ENCODE data around the gene SAMD11.
A peak's percentile ranks its signal among the peaks of the same experiment; 100 is the strongest.
"Not testable (repeated sequence)": the region's sequence is repeated elsewhere in the genome, so short reads cannot be mapped to it uniquely, and the experiment has no call there.

Gene SAMD11, protein sequence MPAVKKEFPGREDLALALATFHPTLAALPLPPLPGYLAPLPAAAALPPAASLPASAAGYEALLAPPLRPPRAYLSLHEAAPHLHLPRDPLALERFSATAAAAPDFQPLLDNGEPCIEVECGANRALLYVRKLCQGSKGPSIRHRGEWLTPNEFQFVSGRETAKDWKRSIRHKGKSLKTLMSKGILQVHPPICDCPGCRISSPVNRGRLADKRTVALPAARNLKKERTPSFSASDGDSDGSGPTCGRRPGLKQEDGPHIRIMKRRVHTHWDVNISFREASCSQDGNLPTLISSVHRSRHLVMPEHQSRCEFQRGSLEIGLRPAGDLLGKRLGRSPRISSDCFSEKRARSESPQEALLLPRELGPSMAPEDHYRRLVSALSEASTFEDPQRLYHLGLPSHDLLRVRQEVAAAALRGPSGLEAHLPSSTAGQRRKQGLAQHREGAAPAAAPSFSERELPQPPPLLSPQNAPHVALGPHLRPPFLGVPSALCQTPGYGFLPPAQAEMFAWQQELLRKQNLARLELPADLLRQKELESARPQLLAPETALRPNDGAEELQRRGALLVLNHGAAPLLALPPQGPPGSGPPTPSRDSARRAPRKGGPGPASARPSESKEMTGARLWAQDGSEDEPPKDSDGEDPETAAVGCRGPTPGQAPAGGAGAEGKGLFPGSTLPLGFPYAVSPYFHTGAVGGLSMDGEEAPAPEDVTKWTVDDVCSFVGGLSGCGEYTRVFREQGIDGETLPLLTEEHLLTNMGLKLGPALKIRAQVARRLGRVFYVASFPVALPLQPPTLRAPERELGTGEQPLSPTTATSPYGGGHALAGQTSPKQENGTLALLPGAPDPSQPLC
- 0 to 0.19 (median 0.04) reads per million in 3 experiments for total RNA-seq

DNA sequence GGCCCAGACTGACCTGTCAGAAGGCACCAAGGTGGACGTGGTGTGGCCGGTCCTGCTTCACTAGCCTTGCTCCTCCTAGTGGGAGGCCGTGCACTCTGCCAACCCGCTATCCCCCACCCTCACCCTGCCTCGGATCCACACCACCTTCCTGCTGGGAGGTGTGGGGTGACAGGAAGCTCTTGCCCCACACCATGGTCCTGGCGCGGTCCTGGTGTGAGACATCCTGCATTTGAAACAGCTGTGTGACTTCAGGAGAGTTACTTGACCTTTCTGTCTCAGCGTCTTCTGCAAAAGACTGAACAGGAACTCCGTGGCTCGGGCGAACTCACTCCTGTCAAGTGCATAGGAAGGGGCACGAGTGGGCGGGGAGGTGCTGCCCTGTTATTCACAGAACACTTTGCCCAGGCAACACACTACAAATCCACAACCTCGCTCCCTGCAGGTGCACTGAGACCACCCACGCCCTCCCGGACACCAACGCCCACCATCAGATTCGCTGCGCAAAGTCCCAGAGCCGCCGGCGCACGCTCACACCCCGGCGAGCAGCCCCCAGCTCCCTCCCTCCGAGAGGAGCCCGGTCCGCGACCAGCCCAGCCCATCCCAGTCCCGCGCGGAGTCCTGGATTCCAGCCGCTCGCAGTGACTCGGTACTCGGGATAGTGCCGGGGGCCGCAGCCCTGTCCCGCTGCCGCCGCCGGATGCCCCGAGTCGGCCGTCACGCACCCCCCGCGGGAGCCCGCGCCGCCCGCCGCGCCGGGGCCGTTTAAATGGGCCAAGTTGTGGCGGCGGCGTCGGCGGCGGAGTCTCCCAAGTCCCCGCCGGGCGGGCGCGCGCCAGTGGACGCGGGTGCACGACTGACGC is at the start of gene SAMD11:
Gene SAMD11, plus strand, starts transcription at position 793 of the 860 bp plus-strand sequence. CDS start 509 bp downstream, outside the sequence.
- DNase-seq: peak; percentile 61

DNA sequence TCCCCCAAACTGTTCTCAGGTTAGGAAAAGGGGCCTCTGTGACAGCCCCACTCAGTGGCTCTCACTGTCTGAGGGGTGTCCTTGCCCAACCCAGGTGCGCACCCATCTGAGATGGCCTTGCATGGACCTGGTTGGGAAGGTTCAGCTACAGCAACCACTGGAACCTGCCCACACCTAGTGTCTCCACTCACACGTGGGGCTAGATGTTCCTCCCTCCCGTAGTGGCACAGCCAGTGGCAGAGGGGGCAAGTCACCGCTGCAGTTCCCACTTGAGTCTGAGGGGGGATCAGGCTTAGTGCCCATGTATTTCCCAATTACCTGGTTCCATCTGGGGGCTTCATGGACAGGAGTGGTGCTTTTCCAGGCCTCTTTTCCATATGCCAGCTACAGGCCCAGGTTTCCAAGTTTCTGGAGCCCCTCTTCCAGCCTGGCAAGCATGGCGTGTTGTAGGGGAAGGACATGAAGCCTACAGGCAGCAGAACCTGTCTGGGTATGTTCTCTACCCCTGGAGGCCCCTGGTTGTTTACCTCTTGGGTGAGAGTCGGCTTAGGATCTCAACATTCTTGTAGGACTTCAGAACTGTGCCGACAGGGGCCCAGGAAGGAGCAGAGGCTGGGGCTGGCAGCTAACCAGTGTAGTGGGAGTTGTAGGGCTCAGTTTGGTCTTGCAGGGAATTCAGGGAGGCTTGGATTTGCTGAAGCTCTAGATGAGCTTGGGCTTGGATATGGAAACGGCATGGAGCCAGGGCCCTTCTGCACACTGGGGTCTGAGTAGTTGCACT is 47.1 kb upstream of the SAMD11 start:
- DNase-seq: not testable (repeated sequence)

DNA sequence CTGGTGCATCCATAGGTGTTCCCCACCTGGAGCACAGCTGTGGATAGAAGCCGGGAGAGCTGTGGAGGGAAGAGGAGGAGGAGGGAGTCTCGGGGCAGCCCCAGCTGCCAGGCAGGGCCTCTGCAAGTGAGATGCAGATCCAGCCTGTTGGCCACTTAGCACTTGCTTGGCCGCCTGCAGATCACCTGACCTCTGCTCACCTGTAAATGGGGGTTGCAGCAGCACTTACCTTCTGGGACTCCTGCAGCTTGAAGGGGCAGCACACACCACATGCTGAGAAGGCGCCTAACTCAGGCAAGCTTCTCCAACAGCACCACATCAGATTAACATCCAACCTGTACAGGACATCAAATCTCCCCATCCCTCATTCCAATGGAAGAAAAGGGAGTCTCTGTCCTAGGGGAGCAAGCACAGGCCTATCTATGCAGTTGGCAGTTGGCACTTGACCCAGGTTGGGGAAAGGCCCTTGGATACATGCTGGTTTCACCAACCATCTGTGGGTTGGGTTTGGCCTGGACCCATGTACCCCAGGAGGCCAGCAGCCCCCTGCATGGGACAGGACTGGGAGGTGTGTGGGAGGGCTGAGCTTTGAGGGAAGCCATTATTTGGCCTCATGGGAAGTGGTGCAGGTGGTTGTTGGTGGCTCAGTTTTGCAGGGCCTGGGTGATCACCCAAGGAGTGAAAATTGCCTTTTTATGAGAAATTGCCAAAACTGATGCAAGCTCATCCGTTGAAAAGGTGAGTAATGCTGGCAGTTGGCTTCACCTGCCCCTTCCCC is 46.3 kb upstream of the SAMD11 start:
- DNase-seq: not testable (repeated sequence)

DNA sequence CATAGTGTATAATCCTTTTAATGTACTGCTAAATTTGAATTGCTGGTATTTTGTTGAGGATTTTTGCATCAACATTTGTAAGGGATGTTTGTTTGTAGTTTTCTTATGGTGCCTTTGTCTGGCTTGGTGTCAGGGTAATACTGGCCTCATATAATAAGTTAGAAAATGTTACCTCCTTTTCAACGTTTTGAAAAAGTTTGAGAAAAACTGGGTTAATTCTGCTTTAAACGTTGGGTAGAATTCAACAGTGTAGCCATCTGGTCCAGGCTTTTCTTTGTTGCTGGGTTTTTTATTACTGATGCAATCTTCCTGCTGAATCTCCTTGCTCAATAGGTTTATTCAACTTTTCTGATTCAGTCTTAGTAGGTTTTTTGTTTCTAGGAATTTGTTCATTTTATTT is 43.2 kb upstream of the SAMD11 start:
- DNase-seq: not testable (repeated sequence)

DNA sequence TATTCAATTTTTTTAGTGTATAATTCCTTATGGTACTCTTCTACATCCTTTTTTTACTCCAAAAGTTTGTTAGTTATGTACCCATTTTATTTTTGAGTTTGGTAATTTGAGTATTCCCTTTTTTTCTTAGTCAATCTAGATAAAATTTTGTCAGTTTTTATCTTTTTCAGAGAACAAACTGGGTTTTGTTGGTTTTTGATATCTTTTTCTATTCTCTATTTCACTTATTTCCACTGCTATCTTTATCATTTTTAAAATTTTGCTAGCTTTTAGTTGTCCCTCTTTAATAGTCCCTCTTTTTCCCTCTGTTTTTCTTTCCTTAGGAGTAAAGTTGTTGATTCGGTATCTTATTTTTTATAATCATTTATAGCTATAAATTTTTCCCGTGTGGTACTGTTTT is 42.8 kb upstream of the SAMD11 start:
- not testable (repeated sequence) for DNase-seq

DNA sequence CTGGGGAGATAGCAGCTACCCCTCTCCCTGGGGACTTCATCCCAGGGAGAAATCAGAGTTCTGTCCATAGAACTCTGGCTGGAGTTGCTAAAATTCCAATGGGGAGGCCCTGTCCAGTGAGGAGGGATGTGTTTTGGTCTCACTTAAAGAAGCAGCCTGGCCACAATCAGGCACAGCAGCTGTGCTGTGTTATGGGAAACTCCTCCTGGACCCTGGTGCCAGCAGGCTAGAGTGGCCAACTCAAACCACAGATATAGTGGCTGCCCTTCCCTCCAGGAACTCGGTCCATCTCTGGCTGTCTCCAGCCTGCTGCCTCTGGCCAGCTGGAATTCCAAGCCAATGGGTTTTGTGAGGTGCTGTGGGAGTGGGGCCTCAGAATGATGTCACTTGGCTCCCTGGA is 37.4 kb upstream of the SAMD11 start:
- no peak for DNase-seq

DNA sequence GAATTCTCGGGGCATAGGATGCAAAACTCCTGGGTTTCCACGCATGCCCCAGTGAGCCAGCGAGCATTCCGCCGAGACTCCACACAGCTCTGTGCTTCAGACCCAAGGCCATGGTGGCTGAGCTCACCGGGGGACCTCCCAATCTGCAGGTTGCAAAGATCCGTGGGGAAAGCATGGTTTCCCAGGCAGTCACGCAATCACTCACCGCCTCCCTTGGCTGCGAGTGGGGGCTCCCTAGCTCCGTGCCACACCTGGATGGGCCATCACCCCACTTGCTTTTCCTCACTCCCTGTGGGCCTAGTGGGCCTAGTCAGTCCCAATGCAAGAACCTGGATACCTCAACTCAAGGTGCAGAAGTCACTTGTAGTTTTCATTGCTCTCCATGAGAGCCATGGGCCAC is 37.0 kb upstream of the SAMD11 start:
- DNase-seq: no peak

DNA sequence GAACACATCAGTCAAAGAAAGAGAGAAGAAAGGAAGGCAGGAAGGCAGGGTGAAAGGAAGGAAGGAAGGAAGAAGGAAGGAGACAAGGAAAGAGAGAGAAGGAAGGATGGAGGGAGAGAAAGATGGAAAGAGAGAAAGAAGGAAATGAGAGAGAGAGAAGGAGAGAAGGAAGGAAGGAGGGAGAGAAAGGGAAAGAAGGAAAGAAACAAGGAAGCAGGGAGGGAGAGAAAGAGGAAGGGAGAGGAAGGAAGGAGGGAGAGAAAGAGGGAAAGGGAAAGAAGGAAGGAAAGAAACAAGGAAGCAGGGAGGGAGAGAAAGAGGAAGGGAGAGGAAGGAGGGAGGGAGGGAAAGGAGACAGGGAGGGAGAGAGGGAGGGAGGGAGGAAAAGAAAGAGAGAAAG is 35.4 kb upstream of the SAMD11 start:
- DNase-seq: no peak

DNA sequence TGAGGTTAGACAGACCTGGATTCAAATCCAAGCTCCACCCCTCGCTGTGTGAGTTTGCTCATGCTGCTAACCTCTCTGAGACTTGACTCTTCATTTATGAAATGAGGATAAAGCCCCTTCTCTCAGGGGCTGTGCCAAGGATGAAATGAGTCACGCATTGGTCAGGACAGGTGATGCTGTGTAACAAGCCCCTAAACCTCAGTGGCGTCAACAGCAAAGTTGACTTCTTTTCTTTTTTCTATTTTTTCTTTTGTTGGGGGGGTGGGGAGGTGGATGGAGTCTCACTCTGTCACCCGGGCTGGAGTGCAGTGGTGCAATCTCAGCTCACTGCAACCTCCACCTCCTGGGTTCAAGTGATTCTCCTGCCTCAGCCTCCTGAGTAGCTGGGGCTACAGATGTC is 33.9 kb upstream of the SAMD11 start:
- DNase-seq: not testable (repeated sequence)

DNA sequence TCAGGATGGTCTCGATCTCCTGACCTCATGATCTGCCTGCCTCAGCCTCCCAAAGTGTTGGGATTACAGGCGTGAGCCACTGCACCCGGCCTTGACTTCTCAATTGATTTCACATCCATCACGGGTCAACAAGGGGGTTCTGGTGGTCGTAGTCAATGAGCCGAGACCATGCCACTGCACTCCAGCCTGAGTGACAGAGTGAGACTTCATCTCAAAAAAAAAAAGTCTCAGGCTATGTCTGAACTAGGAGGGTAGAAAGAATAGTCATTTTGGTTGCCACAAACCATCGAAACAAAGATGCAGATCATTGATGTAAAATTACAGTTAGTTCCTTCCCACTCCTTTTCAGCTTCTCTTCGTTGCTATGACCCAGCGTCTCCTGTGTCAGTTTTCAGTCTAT is 33.5 kb upstream of the SAMD11 start:
- not testable (repeated sequence) for DNase-seq

DNA sequence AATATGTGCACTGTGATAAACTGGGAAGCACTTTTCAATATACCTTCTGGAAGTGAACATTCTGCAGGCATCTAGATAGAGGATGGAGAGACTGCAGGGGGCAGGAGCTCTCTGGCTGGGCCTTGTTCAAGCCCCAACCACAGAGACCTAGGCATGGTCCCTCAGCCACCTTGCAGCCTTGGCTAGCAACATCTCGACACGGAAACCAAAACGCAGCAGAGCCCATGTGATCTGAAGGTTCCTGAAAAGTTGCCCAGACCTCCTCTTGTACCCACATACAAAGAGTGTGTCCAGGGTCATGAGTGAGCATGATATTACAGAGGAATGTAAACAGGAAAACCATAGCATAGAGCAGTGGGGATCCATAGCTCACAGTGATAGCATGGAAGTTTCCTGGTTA is 33.1 kb upstream of the SAMD11 start:
- DNase-seq: no peak

DNA sequence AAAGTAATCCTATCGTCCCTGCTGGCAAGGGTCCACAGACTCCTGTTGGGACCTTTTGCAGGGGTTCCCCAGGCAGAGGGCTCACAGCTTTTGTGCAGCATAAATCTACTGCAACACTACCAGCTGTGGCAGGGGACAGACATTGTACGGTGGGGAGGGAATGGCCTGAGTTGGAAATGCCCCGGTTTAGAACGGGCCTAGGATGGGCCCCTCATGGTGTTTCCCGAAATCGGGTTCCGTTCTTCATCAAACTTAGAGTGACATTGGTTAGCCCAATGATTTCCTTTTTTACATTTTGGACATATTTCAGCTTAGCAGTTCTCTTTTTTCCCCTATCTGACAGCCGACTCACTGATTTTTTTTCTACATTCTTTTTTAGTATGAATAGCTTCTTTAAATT is 26.5 kb upstream of the SAMD11 start:
- DNase-seq: no peak

DNA sequence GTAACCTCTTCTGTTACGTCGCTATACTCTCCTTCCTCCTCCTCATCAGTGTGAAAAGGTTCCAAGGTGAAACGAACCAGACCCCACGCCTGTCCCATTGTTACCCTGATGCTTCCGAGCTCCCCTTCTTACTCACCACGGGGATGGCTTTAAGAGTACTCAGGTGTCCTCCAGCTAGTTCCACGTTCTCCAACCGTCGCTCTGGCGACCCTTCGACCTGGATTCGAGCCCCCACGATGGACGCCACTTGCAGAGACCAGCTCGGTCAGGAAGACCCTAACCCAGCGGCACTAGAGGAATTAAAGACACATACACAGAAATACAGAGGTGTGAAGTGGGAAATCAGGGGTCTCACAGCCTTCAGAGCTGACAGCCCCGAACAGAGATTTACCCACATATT is 25.8 kb upstream of the SAMD11 start:
- DNase-seq: not testable (repeated sequence)

DNA sequence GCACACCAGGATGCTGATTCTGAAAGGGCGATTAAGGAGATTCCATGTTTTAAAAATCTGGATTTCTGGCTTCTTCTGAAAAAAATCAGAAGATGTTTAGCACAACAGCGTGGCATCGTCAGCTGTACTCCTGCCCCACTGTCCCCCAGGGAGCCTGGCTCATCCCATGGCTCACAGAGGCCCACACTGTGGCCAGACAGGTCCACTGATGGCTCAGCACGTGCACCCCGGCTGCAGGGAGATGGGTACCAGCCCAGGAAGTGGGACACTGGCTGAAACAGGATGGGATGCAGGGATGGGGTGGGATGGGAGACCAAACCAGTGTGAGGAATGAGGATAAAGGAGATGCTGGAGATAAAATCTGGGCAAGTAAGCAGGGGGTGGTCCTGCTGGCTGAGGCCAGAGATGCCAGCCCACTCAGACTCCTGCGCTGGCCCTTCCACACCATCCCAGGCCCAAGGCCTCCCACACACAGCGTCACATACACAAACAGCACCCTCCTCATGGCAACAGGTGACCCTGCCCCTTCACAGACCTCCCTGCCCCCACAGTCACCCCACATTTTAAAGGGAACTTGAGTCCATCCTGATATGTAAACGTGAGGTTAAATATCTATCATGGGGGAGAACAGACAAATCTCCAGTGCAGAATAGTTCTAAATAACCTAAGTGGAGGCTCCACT is 23.9 kb upstream of the SAMD11 start:
- no peak for DNase-seq

DNA sequence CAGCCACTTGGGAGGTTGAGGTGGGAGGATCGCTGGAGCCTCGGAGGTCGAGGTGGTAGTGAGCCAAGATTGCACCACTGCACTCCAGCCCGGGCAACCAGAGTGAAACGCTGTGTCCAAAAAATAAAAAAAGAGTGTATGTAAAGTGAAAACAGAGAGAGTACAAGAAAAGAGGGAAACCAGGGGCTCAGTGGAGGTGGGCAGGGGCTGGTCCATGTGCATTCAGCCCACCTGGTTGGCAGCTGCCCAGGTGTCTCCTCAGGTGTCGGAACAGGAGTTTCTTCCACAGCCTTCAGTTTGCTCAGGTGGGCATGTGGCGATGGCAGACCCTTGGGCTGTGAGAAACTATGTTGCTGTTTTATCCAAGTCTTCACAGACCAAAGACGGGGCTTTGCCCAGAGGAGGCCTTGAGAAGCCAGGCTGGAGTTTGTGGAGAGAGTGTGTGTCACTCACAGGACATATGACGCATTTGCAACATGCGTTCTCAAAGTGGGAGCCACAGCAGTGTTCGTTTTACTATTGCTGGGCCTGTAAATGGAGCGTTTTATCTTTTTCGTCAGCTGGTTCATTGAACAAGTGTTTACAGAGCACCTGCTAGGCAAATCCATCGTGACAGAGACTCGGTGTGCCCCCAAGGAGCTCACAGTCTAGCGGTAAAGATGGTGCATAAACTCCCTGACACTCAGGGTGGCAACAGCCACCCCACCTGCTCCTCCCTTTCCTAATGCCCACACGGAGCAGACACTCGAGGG is 22.4 kb upstream of the SAMD11 start:
- DNase-seq: no peak

DNA sequence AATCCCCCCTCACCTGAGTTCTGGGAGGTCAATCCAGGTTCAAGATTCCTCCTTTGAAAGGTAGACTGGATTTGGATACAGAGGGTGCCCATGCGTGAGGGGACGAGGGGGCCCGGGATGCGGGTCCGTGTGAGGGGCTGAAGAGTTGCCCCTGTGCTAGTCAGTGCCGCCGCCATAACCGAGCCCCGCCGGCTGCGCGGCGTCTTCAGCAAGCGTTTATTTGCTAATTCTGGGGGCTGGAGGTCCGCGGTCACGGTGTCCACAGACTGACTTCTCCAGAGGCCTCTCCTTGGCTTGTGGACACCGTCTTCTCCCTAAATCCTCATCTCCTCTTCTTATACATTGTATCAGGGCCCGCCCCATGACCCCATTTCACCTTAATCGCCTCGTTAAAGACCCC is 20.9 kb upstream of the SAMD11 start:
- no peak for DNase-seq

DNA sequence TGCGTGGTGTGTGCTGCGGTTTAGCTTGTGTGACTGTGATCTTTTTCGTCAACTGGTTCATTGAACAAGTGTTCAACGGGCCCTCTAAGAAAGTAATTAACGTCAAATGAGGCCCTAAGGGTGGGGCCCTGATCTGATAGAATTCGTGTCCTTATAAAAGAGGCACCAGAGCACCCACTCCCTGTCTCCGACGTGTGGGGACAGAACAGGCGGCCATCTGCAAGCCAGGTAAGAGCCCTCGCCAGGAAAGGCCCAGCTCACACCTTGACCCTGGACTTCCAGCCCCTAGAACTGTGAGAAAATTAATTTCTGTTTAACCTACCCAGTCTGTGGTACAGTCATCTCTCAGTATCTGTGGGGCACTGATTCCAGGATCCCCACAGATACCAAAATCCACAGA is 20.4 kb upstream of the SAMD11 start:
- DNase-seq: no peak

DNA sequence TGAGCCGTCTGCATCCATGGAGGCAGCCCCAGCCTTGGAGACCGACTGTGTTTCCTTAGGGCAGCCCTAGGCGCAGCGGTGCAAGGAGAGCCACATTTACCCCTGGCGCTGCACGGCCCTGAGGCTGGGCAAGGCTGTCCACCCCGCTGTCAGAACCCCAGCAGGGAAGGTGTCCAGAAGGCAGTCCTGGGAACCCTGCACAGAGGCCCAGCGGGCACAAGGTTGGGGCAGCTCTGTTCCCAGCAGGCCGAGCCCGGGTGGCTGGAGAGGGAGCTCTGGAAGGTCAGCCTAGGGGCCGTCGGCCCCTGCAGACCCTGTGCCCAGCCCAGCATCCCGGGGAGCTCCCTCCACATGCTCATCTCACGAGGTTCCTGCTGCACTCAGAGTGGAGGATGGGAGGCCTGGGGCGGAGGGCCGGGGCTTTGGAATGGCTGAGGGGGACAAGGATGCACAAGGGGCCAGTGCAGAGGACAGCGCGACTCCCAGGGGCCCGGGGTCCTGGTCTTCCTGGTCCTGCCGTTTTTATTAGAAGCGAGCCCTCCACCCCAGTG is 19.9 kb upstream of the SAMD11 start:
- no peak for DNase-seq

DNA sequence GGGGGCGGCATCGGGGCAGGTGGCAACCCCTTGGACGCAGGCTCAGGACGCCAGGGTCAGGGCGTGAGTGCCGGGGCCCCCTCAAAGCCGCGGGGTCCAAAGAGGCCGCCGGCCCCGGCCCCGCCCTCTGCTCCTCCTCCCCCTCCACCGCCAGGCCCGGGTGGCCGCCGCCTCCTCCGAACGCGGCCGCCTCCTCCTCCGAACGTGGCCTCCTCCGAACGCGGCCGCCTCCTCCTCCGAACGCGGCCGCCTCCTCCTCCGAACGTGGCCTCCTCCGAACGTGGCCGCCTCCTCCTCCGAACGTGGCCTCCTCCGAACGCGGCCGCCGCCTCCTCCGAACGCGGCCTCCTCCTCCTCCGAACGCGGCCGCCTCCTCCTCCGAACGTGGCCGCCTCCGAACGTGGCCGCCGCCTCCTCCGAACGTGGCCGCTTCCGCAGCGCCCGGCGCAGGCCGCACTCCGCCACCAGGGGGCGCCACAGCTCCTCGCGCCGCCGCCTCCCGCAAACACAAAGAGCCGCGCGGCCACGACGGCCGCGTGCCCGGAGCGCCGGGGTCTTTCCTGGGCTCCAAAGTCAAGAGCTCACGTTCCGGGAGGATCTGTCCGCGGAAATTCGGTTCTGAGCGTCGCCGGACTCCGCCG is 19.3 kb upstream of the SAMD11 start:
- DNase-seq: peak; percentile 84
